GM21526 (cell line): ENCODE results near the gene FOXR1.
A peak's percentile ranks its signal among the peaks of the same experiment; 100 is the strongest.

Experiments used
- ATAC-seq: cut with Tn5 transposase; IDR thresholded peaks from one replicate; pipeline ENCODE4 v1.9.1; 2021; ENCODE audit warnings: moderate library complexity; ENCODE audit not compliant: unreplicated experiment, low FRiP score

FOXR1 gene

GRCh38 chr11:119025099-119025473 lies 53.5 kb downstream of the FOXR1 start:
- no peak for ATAC-seq

GRCh38 chr11:119025541-119025940 lies 54.0 kb downstream of the FOXR1 start:
- ATAC-seq, result no peak

GRCh38 chr11:119025978-119026766 lies 54.6 kb downstream of the FOXR1 start:
- ATAC-seq, result no peak

- ATAC-seq, result no peak
Observed at GRCh38 chr11:119026970-119027369, 55.4 kb downstream of the FOXR1 start.

- no peak for ATAC-seq
Observed at GRCh38 chr11:119027561-119028345, 56.2 kb downstream of the FOXR1 start.

GRCh38 chr11:119028346-119029068 lies 56.9 kb downstream of the FOXR1 start:
- ATAC-seq, result no peak

GRCh38 chr11:119029069-119029339 lies 57.4 kb downstream of the FOXR1 start:
- ATAC-seq, result no peak

- ATAC-seq, result peak; percentile 10
Observed at GRCh38 chr11:119029340-119030028, 57.9 kb downstream of the FOXR1 start.

GRCh38 chr11:119030029-119030328 lies 58.4 kb downstream of the FOXR1 start:
- ATAC-seq, result peak; percentile 10

GRCh38 chr11:119030329-119031047 lies 58.9 kb downstream of the FOXR1 start, which contains the start of gene SLC37A4:
TSS of gene SLC37A4 (minus strand) at chr11:119030877.
- ATAC-seq, result peak; percentile 73
